Peyer's patch (tissue), 4 donors: ENCODE measurements around the gene GMIP.

ENCODE experiments used
- CTCF ChIP-seq, 6 experiments: fragments of 450-650 bp in 4 of 6; fragments of 200-600 bp in 2 of 6; sonication (generic) in 1 of 6; IDR thresholded peaks; one replicate each; pipeline ENCODE4 v1.5.1; 2017 to 2019; ENCODE audit warnings: antibody characterized with exemption in 6 of 6, mild to moderate bottlenecking in 3 of 6, moderate library complexity in 1 of 6
- POLR2A ChIP-seq, 2 donors: fragments of 450-650 bp; IDR thresholded peaks; one replicate each; pipeline ENCODE4 v1.5.1; 2017; ENCODE audit warnings: antibody characterized with exemption in 2 of 2, mild to moderate bottlenecking in 2 of 2, moderate library complexity in 2 of 2

- no peak for TF ChIP-seq CTCF (IDR thresholded peaks at IDR 0.05)
- TF ChIP-seq POLR2A (IDR thresholded peaks at IDR 0.05) = no peak
Measured at GRCh38 chr19:19647037-19647835, 3.8 kb upstream of the GMIP start.
